ENCODE measurements around the gene RAD54L. TPM values are rescaled to one million over a fixed set of nuclear protein-coding genes. Genes with fewer than 3 reads are reported as not detected.

Gene RAD54L
- total and polyA plus RNA-seq, 10 of the 15 experiments (the other 5 are each of a cell fraction or from before 2014, with no cell fraction given): 12.9 to 54.2 (median 23.6) TPM

DNA sequence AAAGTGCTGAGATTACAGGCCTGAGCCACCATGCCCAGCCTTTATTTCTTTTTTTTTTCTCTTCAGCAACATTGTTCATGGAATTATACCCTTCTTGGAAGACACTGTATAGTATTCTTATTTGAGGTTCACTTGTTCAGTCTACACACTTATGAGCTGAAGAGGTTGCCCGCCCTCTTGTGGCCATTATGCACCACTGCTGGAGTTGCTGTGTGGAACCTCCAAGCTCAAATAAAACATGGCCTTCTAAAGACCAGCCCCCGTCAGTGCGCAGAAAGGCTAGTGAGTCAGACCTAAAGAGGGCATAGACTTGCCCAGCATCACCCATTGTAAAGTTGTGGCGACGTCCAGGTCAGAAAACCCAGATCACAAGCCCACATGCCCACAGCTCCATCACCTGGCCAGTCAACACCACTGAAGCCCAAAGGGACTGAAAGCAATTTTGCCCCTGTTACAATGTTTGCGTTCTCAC lies 24.1 kb upstream of the RAD54L start:
- no TSS peak for BruUV-seq (replicated peaks)
- TF ChIP-seq MXI1 (IDR thresholded peaks at IDR 0.05; ENCODE audit: low read depth, low read length) (no peak), BACH1 (IDR thresholded peaks at IDR 0.05; ENCODE audit: borderline replicate concordance) (no peak), ZNF274 (IDR thresholded peaks at IDR 0.05; ENCODE audit: insufficient read depth, insufficient read length) (no peak), SPI1 (IDR thresholded peaks at IDR 0.05; ENCODE audit: borderline replicate concordance, insufficient read depth, low read depth, low read length) (no peak), NR2C2 (IDR thresholded peaks at IDR 0.05; ENCODE audit: borderline replicate concordance, control insufficient read depth, insufficient read length, low read depth) (no peak), RAD51 (IDR thresholded peaks at IDR 0.05) (no peak), TCF12 (IDR thresholded peaks at IDR 0.05; ENCODE audit: low read depth, low read length) (no peak), RELA (IDR thresholded peaks at IDR 0.05; ENCODE audit: borderline replicate concordance, partially characterized antibody) (peak; percentile 33), JUNB (IDR thresholded peaks at IDR 0.05) (no peak), STAT1 (conservative IDR thresholded peaks at IDR 0.05) (no peak)
- TF ChIP-seq, protein P1, sequence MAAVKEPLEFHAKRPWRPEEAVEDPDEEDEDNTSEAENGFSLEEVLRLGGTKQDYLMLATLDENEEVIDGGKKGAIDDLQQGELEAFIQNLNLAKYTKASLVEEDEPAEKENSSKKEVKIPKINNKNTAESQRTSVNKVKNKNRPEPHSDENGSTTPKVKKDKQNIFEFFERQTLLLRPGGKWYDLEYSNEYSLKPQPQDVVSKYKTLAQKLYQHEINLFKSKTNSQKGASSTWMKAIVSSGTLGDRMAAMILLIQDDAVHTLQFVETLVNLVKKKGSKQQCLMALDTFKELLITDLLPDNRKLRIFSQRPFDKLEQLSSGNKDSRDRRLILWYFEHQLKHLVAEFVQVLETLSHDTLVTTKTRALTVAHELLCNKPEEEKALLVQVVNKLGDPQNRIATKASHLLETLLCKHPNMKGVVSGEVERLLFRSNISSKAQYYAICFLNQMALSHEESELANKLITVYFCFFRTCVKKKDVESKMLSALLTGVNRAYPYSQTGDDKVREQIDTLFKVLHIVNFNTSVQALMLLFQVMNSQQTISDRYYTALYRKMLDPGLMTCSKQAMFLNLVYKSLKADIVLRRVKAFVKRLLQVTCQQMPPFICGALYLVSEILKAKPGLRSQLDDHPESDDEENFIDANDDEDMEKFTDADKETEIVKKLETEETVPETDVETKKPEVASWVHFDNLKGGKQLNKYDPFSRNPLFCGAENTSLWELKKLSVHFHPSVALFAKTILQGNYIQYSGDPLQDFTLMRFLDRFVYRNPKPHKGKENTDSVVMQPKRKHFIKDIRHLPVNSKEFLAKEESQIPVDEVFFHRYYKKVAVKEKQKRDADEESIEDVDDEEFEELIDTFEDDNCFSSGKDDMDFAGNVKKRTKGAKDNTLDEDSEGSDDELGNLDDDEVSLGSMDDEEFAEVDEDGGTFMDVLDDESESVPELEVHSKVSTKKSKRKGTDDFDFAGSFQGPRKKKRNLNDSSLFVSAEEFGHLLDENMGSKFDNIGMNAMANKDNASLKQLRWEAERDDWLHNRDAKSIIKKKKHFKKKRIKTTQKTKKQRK (IDR thresholded peaks at IDR 0.05; ENCODE audit: low read depth, low read length): no peak
- TF ChIP-seq, protein P2, sequence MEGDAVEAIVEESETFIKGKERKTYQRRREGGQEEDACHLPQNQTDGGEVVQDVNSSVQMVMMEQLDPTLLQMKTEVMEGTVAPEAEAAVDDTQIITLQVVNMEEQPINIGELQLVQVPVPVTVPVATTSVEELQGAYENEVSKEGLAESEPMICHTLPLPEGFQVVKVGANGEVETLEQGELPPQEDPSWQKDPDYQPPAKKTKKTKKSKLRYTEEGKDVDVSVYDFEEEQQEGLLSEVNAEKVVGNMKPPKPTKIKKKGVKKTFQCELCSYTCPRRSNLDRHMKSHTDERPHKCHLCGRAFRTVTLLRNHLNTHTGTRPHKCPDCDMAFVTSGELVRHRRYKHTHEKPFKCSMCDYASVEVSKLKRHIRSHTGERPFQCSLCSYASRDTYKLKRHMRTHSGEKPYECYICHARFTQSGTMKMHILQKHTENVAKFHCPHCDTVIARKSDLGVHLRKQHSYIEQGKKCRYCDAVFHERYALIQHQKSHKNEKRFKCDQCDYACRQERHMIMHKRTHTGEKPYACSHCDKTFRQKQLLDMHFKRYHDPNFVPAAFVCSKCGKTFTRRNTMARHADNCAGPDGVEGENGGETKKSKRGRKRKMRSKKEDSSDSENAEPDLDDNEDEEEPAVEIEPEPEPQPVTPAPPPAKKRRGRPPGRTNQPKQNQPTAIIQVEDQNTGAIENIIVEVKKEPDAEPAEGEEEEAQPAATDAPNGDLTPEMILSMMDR (IDR thresholded peaks at IDR 0.05 in 2 of 3, conservative IDR thresholded peaks at IDR 0.05 in 1 of 3; ENCODE audit: control insufficient read depth in 2 of 3, extremely low read depth in 1 of 3, insufficient read depth in 1 of 3, low read depth in 3 of 3, low read length in 3 of 3): peak; percentile 82 to 99 (median 89)
- TF ChIP-seq, protein P3, sequence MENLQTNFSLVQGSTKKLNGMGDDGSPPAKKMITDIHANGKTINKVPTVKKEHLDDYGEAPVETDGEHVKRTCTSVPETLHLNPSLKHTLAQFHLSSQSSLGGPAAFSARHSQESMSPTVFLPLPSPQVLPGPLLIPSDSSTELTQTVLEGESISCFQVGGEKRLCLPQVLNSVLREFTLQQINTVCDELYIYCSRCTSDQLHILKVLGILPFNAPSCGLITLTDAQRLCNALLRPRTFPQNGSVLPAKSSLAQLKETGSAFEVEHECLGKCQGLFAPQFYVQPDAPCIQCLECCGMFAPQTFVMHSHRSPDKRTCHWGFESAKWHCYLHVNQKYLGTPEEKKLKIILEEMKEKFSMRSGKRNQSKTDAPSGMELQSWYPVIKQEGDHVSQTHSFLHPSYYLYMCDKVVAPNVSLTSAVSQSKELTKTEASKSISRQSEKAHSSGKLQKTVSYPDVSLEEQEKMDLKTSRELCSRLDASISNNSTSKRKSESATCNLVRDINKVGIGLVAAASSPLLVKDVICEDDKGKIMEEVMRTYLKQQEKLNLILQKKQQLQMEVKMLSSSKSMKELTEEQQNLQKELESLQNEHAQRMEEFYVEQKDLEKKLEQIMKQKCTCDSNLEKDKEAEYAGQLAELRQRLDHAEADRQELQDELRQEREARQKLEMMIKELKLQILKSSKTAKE (IDR thresholded peaks at IDR 0.05; ENCODE audit: low read depth, poor library complexity, severe bottlenecking): no peak
- TF ChIP-seq, protein P4, sequence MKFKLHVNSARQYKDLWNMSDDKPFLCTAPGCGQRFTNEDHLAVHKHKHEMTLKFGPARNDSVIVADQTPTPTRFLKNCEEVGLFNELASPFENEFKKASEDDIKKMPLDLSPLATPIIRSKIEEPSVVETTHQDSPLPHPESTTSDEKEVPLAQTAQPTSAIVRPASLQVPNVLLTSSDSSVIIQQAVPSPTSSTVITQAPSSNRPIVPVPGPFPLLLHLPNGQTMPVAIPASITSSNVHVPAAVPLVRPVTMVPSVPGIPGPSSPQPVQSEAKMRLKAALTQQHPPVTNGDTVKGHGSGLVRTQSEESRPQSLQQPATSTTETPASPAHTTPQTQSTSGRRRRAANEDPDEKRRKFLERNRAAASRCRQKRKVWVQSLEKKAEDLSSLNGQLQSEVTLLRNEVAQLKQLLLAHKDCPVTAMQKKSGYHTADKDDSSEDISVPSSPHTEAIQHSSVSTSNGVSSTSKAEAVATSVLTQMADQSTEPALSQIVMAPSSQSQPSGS (IDR thresholded peaks at IDR 0.05; ENCODE audit: low read length): no peak

More for the DNA sequence above, 24.1 kb upstream of the RAD54L start:
- no peaks in the 10 kb centered on the region for H3K79me2 ChIP-seq (ENCODE audit: control insufficient read depth, insufficient read depth, low read length)
- no peaks in the 10 kb centered on the region for H3K9me3 ChIP-seq (replicated peaks; ENCODE audit: control insufficient read depth, insufficient read depth, low read length)
- H3K9ac ChIP-seq (ENCODE audit: control insufficient read depth, insufficient read depth, low read length): no peak overlapping the region
- WGBS (ENCODE audit: insufficient coverage, insufficient replicate concordance, low lambda C conversion rate, missing lambda C conversion rate): 5% methylated on average over 6 of the region's 6 CpGs
- intact Hi-C loops (cut with micrococcal nuclease; ENCODE audit: unreplicated experiment): loop anchor here (1.0 kb wide), 2 partner anchors 43 to 186 kb away; no protein-coding TSS in a partner anchor
- no peaks in the 10 kb centered on the region for H3K27me3 ChIP-seq (replicated peaks in 1 of 2; ENCODE audit: control insufficient read depth in 2 of 2, insufficient read depth in 2 of 2, low read length in 1 of 2)
- DNase-seq (ENCODE audit: low read depth, low spot score): no peak
- peak; percentile 92 for FAIRE-seq
- no peak overlapping the region for H3K27ac ChIP-seq (ENCODE audit: control insufficient read depth, insufficient read depth)
- no peaks in the 10 kb centered on the region for H4K20me1 ChIP-seq (ENCODE audit: control insufficient read depth, insufficient read depth)
- in situ Hi-C loops (cut with MboI): no loop called here
- RAD21 ChIA-PET (ENCODE audit: unreplicated experiment): interaction anchor here (0.8 to 5.1 kb wide), 17 partner anchors 9 to 648 kb away, joined by 3 to 63 read pairs (median 5); partner anchors contain the start of genes P3R3URF, POMGNT1 and RAD54L
- no peaks in the 10 kb centered on the region for H3K36me3 ChIP-seq (ENCODE audit: control insufficient read depth in 2 of 2, insufficient read depth in 2 of 2, low read length in 1 of 2)
- H3K4me3 ChIP-seq: no peak overlapping the region
- peak; percentile 99 for ATAC-seq
- CTCF ChIA-PET: interaction anchor here (0.6 to 9.7 kb wide), 65 partner anchors 8 to 648 kb away, joined by 3 to 123 read pairs (median 4); partner anchors contain the start of genes GPBP1L1, LRRC41, LURAP1 and POMGNT1
- peak overlapping the region; percentile 58 for H2AFZ ChIP-seq (ENCODE audit: control insufficient read depth, low read depth, low read length)
- H3K4me2 ChIP-seq (ENCODE audit: control insufficient read depth, insufficient read depth): no peak overlapping the region
- SMC1A ChIA-PET (ENCODE audit: uncharacterized antibody, unreplicated experiment): interaction anchor here (0.5 to 5.9 kb wide), 28 partner anchors 9 to 298 kb away, joined by 3 to 52 read pairs (median 4); partner anchors contain the start of genes LURAP1, P3R3URF, RAD54L and TSPAN1
- POLR2A ChIA-PET: interaction anchor here (1.0 to 1.5 kb wide), 2 partner anchors 24 to 184 kb away, joined by 3 to 9 read pairs; no protein-coding TSS in a partner anchor
- no peaks in the 10 kb centered on the region for H3K4me1 ChIP-seq (ENCODE audit: control insufficient read depth, insufficient read depth, low read length)

All from GM12878 (cell line).